NK-92 treated with Interleukin-12 subunit alpha and Interleukin-12 subunit beta, amount 100 ng/mL, for 24 hours (cell line): ENCODE results near the gene CPTP.

ENCODE experiments used
- DNase-seq: peaks from one replicate; lab custom pipeline; 2025; lab: John Stamatoyannopoulos, UW

CPTP gene

DNA sequence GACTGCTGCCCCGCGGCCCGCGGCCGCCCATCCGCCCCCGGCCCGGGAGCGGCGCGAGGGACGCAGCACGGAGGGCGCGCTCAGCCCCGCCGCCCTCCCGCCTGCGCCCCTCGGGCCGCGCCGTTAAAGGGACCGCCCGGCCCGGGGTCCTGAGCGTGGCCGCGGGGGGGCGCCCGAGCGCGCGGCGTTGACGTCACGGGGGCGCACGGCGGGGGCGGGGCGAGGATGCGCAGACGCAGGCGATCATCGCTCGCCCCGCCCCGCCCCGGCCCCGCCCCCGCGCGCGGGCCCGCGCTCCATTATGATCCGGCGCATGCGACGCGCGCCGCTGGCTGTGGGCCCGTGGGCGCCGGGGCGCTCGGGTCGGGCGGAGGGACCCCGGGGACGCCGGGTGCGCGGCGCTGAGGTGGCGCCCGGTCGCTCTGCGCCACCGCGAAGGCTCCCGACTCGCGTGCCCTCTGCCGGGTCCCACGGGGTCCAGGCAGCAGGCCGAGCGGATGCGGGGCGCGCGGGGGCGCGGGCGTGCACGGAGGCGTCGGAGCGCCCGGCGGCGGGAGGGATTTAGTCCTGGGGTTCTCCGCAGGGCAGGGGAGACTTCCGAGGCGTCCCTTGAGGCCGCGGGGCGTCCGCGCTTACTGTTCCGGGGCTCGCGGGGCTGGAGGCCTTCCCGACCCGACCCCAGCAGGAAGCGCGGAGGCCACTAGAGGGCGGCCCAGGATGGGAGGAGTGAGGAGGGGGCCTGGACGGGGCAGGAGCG lies 24.8 kb downstream of the CPTP start, which contains the start of gene DVL1:
Gene DVL1, minus strand, starts transcription at position 163 of the 757 bp plus-strand sequence. CDS start 353 bp downstream, outside the sequence.
- DNase-seq: peak; percentile 56

GRCh38 chr1:1351511-1352427 lies 27.2 kb downstream of the CPTP start:
- no peak for DNase-seq

DNA sequence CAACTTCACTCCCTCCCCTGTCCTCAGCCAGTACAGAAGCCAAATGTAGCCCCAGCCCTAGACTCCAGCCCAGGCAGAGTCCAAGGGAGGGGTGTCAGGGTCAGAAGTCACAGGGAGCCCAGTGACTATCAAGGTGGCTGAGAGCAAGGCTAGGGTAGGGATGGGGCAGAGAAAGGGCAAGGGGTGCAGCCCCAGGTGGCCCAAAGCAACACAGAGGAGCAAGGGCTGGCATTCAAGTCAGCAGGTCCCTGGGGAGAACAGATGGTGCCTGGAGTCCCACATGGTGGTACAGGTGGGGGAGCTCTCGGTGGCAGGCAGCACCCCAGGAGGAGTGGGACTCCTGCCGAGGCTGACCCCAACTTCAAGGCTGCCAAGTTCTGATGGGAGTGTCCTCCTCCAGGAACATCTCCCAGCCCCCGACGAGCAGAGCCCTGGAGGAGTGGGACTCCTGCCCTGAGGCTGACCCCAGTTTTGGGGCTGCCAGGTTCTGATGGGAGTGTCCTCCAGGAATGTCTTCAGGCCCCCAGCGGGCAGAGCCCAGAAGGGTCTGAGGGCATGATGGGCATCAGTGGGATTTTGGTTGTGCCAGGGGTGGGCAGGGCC lies 28.3 kb downstream of the CPTP start:
- no peak for DNase-seq

- DNase-seq: no peak
Observed at GRCh38 chr1:1353389-1354151, 29.0 kb downstream of the CPTP start.

DNA sequence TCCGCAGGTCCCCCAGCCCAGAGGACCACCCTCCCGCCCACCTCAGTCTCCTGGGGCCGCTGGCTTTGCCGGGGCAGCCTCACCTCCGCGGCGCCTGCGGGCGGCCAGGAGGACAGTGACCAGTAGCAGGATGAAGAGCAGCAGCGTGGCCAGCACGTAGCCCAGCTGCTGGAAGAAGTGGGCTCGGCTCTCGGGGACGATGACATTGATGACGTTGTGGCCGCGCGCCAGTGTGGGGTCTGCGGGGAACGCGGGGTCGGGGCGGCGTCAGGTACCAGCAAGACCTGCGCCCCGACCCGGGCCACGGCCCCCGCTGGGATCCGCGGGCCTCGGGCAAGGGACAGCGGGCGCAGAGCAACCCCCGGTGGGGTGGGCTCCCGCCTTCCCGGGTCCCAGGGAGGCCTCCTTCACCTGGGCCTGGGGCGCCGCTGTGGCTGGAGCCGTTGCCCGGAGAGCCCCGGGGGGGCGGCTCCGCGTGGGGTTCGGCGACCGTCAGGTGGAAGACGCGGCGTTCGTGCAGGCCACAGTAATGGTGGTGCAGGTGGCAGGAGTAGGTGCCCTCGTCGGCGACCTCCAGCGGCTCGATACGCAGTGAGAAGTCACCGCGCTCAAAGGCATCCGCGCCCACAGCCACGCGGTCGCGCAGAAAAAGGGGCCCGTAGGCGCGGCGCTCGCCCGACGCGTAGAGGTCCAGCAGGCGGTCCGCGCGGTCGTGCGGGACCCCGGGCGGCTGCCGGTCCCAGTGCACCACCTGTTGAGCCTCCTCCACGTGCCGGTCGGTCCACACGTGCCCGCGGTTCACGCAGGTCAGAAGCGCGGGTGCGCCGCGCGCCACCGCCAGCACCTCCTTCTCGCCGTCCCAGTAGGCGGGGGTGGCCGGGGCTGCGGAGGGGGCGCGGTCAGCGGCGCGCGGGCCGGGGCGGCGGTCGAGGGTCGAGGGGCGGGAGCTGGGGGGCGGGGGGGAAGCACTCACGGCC lies 30.0 kb downstream of the CPTP start:
- no peak for DNase-seq

- DNase-seq: no peak
Observed at GRCh38 chr1:1355416-1355815, 30.8 kb downstream of the CPTP start.

- no peak for DNase-seq
Observed at GRCh38 chr1:1356166-1356795, 31.7 kb downstream of the CPTP start.

DNA sequence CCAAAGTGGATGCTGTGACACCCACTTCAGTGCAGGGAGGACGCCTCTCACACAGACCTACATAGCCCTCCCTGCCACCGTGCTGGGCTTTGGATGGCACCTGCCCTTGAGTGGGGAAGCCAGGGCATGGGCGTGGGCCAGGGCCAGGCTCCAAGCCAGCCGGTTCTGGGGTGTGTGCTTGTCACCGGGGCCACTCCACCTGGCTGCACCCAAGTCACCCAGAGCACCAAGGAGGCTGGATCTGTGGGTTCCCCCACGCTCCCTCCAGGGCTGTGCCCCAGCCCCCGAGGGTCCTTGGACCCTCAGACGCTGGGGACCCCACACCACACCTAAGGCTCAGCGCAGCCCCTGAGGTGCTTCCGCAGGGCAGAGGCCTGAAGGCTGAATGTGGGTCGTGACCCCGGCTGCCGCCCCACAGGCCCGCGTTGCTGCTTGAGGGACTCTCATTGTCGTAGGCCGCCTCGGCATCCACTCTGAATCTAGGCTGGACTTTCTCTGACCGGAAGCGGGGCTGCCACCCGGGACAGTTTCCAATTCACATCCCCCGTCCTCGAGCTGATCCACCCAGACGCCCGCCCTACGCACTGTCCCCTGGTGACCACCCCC lies 32.3 kb downstream of the CPTP start:
- no peak for DNase-seq

DNA sequence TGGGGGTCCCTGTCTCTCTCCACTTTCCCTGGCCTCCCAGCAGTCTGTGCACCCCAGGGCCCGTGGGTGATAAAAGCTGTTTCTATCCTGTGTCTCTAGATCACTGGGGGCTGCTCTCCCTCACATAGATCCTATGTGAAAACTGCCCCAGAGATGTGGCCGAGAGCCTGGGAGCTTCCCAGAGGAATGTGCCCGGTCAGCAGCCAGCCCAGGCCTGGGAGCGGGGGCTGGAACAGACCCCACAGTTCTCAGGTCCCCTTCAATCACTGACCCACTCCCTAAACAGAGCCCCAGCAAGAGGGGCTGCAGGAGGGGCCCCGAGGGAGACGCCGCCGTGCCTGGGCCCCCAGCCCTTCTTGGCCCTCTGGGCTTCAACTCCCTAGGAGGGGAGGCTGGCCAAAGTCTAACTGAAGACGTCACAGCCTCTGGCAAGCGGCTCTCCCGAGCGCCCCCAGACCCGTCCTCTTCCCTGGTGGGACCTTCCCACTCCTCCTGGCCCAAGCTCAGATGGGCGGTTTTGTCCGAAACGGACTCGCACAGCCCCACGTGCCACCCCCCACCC lies 33.4 kb downstream of the CPTP start:
- no peak for DNase-seq

DNA sequence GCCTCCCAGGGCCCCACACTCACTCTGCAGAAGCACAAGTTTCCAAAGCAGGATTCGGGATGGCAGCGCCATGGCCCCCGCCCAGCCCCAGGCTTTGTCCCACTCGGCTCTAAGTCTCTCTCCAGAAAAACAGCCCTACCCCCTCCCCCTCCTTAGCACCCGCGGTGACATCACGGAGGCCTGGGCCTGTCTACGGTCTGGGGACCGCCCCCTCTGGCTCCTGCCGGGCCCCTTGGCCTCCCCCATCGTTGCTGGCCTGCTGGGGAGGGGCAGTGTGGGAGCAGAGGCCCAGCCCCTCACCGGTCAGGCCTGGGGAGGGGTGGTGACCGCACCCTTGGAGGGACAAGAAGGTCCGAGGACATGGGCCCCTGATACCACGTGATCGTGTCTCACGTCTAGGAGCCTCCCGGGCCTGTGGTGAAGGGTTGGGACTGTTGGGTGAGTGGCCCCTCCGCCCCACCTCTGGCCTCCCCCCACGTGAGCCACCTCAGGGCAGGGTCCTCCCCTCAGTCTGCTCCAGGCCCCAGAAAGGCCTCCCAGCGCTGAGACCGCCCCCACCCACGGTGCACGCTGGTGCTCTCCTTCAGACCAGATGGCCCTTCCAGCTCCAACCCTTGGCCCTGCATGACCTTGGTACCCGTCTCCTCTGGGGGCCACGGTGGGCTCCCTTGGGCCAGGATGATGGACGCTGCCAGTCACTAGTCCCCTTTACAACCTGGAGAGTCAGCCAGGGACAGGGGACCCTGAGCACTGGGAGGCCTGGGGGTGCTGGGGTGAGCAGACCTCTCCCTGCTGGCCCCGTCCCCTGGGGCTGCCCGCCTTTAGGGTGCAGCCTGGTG lies 34.0 kb downstream of the CPTP start, which contains the start of gene MXRA8:
Gene MXRA8, minus strand, starts transcription at position 123 of the 839 bp plus-strand sequence. Its CDS starts 51 bp downstream, at position 72.
- DNase-seq: no peak

DNA sequence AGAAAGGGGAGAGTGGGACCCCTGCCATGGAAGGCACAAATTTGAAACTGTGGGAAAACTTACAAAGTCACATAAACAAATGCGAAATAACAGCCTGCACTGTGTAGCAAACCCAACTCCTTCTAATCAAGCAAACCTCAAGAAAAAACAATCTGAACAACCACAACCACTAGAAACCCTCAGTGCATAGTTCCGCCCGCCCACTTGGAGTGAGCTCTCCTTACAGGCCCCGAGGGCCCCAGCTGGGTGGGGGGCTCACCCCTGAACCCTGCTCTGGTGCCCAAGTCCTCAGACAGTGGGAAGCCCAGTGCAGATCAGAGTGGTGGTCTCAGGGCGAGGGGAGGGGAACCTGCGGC lies 34.7 kb downstream of the CPTP start:
- DNase-seq: no peak

- DNase-seq: no peak
Observed at GRCh38 chr1:1359664-1360468, 35.3 kb downstream of the CPTP start.

DNA sequence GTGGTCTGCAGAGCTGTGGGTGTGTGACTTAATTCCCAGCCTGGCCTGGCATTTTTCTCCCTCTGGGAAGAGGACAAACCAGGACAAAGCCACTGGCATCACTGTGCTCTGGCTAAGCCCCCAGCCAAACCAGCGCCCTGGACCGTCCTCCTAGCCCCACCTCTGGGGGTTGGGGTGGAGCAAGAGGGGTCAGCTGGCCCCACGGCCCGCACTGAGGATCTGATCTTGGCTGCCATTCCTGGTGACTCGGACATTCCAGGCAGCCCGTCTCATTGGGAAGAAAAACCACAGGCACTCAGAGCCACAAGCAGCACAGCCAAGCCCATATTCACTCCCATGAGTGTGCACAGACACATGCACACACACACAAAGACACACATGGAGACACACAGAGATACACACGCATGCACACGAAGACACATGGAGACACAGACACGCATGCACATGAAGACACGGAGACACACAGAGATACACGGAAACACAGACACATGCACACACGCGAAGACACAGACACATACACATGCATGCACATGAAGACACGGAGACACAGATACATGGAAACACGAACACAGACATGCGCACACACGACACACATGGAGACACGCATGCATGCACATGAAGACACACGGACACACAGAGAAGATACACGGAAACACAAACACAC lies 36.0 kb downstream of the CPTP start:
- DNase-seq: no peak

- no peak for DNase-seq
Observed at GRCh38 chr1:1361233-1361981, 36.8 kb downstream of the CPTP start.

DNA sequence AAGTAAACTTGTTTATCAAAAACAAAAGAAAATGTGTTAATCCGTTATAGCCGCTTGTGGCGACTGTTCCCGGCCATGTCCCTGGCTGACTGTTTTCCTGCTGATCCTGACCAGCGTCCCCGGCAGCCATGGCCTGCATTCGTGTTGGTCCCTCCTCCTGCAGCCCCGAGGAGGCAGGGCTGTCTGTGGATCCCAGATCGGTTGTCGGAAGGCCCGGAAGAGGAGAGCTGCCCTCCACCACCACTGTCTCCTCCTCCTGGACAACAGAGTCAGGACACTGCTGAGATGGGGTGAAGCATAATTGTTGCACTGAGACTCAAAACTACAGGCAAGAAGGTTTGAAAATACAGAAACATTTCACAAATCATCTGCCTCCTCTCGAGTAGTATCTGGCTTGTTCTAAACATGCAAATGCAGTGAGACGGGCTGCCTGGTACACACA lies 37.4 kb downstream of the CPTP start:
- no peak for DNase-seq

- DNase-seq: no peak
Observed at GRCh38 chr1:1364266-1364665, 39.7 kb downstream of the CPTP start.
